GM12872 (cell line): Measurements from ENCODE around the gene HTRA3.

Experiments used
- CTCF ChIP-seq: IDR thresholded peaks from 3 replicates; pipeline ENCODE4 v1.5.1; 2011; ENCODE audit warnings: low read depth, mild to moderate bottlenecking, low read length, moderate library complexity; ENCODE audit not compliant: insufficient read depth

HTRA3 gene

GRCh38 chr4:8350352-8350751, 80.8 kb downstream of the HTRA3 start:
- no peak for TF ChIP-seq CTCF

GRCh38 chr4:8350841-8351461, 81.4 kb downstream of the HTRA3 start:
- TF ChIP-seq CTCF: no peak

GRCh38 chr4:8351931-8352367, 82.4 kb downstream of the HTRA3 start:
- no peak for TF ChIP-seq CTCF

- no peak for TF ChIP-seq CTCF
Measured at GRCh38 chr4:8352368-8353157, 83.0 kb downstream of the HTRA3 start.

GRCh38 chr4:8353158-8353669, 83.7 kb downstream of the HTRA3 start:
- no peak for TF ChIP-seq CTCF

- TF ChIP-seq CTCF: no peak
Measured at GRCh38 chr4:8353912-8354453, 84.4 kb downstream of the HTRA3 start.

GRCh38 chr4:8355306-8355705, 85.8 kb downstream of the HTRA3 start:
- TF ChIP-seq CTCF: no peak
